GM18507 (cell line): Measurements from ENCODE around the gene AIG1.
A peak's percentile ranks its signal among the peaks of the same experiment; 100 is the strongest.
"Not testable (repeated sequence)": the region's sequence is repeated elsewhere in the genome, so short reads cannot be mapped to it uniquely, and the experiment has no call there.

Experiments
- DNase-seq: peaks from one replicate; pipeline ENCODE4 v3.0.0; 2011; ENCODE audit warnings: low read depth; ENCODE audit not compliant: insufficient read length; ENCODE audit errors: extremely low spot score
- FAIRE-seq: peaks from 2 replicates; lab custom pipeline; 2011; peaks lifted over from hg19 to GRCh38; lab: Jason Lieb, UNC

AIG1 gene

GRCh38 chr6:143060806-143061596 lies at the start of gene AIG1:
Gene AIG1, plus strand, starts transcription at chr6:143060889. Its CDS starts 37 bp downstream, at chr6:143060926.
- FAIRE-seq (peak; percentile 26), DNase-seq (no peak)

DNA sequence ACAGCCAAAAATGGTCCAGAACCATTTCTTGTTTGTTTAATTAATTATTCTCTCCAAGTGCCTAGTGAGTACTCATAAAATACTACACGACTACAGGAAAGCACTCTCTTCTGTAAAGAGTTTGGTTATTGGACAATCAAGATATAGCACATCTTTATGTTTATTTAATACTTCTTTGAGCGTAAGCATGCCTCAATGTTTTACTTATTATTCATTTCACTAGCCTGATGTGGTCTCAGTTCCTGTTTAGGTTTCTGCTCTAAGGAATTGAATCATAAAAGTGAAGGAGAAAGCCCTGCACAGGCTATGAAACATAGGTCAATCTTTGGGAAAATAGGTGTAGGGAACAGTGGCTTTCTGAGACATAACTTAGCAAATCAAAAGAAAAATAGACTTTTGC lies 45.9 kb upstream of the AIG1 start:
- DNase-seq (no peak), FAIRE-seq (peak; percentile 62)

GRCh38 chr6:143015300-143015706 lies 45.4 kb upstream of the AIG1 start:
- FAIRE-seq, result peak; percentile 73
- no peak for DNase-seq

DNA sequence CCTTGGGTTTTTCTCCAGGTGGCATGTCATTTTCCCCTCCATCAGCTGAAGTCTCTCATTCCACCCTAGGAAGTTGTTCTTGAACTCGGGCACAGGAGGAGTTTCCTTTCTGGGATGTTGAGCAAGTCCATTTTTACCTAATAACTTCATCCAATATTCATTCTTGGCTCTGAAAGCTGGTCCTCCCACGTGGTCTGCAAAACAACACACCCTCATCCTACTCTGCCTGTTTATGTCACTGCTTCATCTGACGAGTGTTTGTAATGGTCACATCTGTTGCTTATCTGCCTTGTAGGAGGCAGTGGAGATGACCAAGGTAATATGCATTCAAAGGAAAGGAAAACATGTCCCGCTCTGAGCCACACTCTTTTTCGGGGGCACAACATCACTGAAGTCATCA lies 41.7 kb upstream of the AIG1 start:
- DNase-seq, result no peak
- no peak for FAIRE-seq

DNA sequence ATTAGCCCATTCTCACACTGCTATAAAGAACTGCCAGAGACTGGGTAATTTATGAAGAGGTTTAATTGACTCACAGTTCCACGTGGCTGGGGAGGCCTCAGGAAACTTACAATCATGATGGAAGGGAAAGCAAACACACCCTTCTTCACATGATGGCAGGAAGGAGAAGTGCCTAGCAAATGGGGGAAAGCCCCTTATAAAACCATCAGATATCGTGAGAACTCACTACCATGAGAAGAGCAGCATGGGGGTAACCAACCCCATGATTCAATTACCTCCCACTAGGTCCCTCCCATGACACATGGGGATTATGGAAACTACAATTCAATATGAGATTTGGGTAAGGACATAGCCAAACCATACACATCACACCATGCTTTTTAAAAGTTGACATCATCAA lies 39.8 kb upstream of the AIG1 start:
- not testable (repeated sequence) for FAIRE-seq, DNase-seq

GRCh38 chr6:143021543-143021942 lies 39.1 kb upstream of the AIG1 start:
- FAIRE-seq, result no peak
- no peak for DNase-seq

DNA sequence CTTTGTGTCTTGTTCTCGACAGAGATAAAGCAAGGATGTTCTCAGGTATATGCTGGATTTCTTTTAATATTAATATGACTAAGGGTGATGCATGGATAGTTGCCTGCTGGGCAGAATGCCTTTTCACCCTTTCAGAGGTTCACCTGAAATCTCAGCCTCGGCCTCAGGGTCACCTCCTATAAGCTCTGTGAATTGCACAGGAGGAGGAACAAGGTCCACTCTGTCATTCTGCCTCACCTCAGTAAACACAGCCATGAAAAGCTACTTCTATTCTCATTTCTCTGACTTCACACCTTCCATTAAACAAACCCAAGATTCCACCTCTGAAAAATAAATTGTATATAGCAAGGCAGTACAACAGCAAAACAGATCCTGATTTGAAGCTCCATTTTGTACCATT lies 38.1 kb upstream of the AIG1 start:
- FAIRE-seq, result no peak
- no peak for DNase-seq

DNA sequence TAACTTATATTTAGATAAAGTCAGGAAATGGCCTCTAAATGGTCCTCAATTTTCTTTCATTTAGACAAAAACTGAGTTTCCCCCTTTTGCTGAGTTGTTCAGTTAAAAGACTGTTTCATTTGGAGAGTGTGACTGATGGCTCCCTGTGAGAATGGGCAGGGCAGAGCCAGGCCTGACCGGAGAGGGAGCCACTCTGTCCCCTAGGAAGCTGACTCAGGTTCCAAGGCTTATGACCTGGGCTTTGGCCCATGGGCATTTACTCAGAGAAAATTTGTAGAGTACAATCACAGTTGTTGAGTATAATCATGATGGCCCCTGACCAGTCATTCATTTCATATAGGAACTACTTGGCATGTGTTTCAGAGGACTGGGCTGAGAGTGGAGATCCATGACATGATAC lies 37.0 kb upstream of the AIG1 start:
- no peak for FAIRE-seq

DNA sequence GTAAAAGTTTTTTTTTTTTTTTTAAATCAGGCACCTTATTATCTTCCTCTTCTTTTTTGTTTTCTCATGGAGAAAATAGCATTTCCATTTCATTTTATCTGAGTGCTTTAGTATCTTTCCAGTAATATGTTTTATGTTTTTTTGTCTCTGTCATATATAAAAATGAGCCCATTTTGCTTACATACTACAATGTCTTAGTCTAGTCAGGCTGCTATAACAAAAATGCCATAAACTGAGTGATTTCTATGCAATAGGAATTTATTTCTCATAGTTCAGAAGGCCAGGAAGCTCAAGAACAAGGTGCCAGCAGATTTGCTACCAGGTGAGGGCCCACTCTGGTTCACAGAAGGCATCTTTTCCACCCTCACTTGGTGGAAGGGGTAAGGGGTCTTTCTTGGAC lies 35.7 kb upstream of the AIG1 start:
- no peak for DNase-seq
- FAIRE-seq, result no peak

More for the DNA sequence above, 37.0 kb upstream of the AIG1 start:
- DNase-seq, result no peak

- peak; percentile 36 for FAIRE-seq
- no peak for DNase-seq
Observed at GRCh38 chr6:143026696-143027449, 33.8 kb upstream of the AIG1 start.

DNA sequence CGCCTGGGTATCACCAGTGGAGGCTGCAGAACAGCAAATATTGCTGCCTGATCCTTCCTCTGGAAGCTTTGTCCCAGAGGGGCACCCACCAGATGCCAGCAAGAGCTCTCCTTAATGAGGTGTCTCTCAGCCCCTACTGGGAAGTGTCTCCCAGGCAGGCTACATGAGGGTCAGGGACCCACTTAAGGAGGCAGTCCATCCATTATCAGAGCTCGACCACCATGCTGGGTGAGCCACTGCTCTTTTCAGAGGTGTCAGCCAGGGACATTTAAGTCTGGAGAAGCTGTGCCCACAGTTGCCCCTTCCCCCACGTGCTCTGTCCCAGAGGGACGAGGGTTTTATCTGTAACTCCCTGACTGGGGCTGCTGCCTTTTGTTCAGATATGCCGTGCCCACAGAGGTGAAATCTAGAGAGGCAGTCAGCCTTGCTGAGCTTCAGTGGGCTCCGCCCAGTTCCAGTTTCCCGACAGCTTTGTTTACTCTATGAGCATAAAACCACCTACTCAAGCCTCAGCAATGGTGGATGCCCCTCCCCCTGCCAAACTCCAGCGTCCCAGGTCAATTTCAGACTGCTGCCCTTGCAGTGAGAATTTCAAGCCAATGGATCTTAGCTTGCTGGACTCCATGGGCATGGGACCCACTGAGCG lies 25.9 kb upstream of the AIG1 start:
- no peak for FAIRE-seq
- no peak for DNase-seq

GRCh38 chr6:143037470-143037869 lies 23.2 kb upstream of the AIG1 start:
- DNase-seq, result no peak
- no peak for FAIRE-seq

- no peak for DNase-seq
- peak; percentile 12 for FAIRE-seq
Observed at GRCh38 chr6:143038833-143039232, 21.9 kb upstream of the AIG1 start.

DNA sequence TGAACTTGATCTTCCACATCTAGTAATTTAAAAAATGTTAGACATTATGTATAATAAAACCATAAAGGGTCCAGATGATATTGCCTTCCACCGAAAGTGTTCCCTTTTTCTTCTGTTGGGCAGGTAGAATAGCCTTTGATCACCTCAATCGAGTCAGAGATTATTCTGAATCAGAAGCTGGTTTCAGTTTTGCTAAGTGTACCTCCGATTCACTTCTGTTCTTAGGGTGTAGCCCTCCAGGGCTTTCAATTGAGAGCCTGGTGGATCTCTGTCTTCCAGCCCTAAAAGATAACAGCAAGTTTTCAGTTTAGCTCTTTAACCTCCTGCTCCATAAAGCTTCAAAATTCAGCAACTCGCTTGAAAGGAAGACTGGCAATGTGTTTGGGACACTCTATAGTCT lies 21.1 kb upstream of the AIG1 start:
- DNase-seq (no peak), FAIRE-seq (no peak)

- DNase-seq (no peak), FAIRE-seq (no peak)
Observed at GRCh38 chr6:143040018-143040417, 20.7 kb upstream of the AIG1 start.

DNA sequence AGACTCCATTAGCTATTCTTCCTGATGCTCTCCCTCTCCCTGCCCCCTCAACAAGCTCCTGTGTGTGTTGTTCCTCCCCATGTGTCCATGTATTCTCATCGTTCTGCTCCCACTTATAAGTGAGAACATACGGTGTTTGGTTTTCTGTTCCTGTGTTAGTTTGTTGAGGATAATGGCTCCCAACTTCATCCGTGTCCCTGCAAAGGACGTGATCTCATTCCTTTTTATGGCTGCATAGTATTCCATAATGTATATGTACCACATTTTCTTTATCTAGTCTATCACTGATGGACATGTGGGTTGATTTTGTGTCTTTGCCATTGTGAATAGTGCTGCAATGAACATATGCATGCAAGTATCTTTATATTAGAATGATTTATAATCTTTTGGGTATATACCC lies 16.3 kb upstream of the AIG1 start:
- FAIRE-seq, DNase-seq: not testable (repeated sequence)

DNA sequence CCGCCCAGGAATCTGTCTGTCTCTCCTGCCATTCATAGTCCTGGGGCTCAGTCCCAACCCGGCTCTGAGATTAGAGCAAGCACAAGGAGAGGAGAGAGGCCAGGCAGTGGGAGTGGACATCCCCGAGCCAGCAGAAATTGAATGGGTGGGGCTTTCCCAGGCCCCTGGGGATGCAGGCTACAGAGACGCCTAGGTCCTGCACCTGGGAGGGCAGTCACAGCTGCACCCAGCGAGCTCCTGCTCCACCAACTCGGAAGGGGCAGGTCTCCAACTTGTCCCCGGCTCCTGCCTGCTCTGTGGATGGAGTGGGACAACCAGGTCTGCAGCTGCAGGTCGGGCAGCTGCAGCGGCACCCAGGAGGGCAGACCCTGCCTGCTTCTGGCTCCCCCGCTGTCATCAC lies 11.1 kb upstream of the AIG1 start:
- FAIRE-seq (no peak), DNase-seq (no peak)

DNA sequence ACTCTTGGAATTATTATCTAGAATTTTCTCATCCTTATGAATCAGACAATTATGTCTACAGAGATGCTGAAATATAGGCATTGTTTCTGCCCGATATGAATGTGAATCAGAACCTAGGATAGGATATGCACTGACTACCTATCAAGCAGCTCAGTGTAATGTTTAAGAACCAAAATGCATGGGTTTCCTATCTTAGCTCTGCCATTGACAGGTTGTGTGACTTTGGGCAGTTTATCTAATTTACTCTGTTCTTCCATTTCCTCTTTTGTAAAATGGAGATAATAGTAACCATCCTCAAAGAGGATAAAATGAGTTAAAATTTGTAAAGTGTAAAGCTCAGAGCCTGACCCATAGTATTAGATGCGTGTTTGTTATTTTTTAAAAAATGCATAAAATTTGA lies 10.2 kb upstream of the AIG1 start:
- FAIRE-seq (no peak), DNase-seq (no peak)

- DNase-seq (no peak), FAIRE-seq (no peak)
Observed at GRCh38 chr6:143052282-143052681, 8.4 kb upstream of the AIG1 start.

DNA sequence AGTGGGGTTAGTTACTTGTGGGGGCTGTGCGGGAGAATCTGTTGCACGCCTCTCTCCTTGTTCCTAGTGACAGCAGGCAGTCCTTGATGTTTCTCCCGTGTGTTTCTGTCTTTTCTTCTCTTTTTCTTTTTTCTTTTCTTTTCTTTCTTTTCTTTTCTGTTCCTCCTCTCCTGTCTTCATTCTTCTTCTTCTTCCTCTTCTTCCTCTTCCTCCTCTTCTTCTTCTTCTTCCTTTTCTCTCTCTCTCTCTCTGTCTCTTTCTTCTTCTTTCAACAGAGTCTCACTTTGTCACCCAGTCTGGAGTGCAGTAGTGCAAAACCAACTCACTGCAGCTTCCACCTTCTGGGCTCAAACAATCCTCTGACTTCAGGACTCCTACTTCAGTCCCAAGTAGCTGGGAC lies 6.8 kb upstream of the AIG1 start:
- FAIRE-seq (peak; percentile 5), DNase-seq (no peak)
